Ammon's horn (tissue), 1 donor: ENCODE measurements around the gene OSBPL7.
"Not testable (repeated sequence)": the region's sequence is repeated elsewhere in the genome, so short reads cannot be mapped to it uniquely, and the experiment has no call there.

ENCODE experiments used
- DNase-seq: peaks from one replicate; pipeline ENCODE4 v3.0.0-alpha.2; 2016; ENCODE audit warnings: low spot score

The OSBPL7 gene

GRCh38 chr17:47806026-47806912, 15.3 kb downstream of the OSBPL7 start:
- no peak for DNase-seq

- no peak for DNase-seq
These were observed 17.1 kb downstream of the OSBPL7 start for GRCh38 chr17:47804461-47804860.

- DNase-seq, result no peak
These were observed 17.8 kb downstream of the OSBPL7 start for GRCh38 chr17:47803751-47804150.

- peak; percentile 1 for DNase-seq
These were observed 18.4 kb downstream of the OSBPL7 start for GRCh38 chr17:47803201-47803600.

GRCh38 chr17:47802341-47803022, 19.1 kb downstream of the OSBPL7 start:
- peak; percentile 51 for DNase-seq

GRCh38 chr17:47801906-47802305, 19.7 kb downstream of the OSBPL7 start:
- no peak for DNase-seq

- DNase-seq, result no peak
These were observed 20.3 kb downstream of the OSBPL7 start for GRCh38 chr17:47801176-47801765.

- DNase-seq, result no peak
These were observed 20.9 kb downstream of the OSBPL7 start for GRCh38 chr17:47800686-47801085.

GRCh38 chr17:47797797-47798196, 23.8 kb downstream of the OSBPL7 start:
- no peak for DNase-seq

- DNase-seq, result no peak
These were observed 28.6 kb downstream of the OSBPL7 start for GRCh38 chr17:47792979-47793378.

GRCh38 chr17:47792457-47792856, 29.1 kb downstream of the OSBPL7 start:
- DNase-seq, result no peak

- DNase-seq, result no peak
These were observed 30.6 kb downstream of the OSBPL7 start for GRCh38 chr17:47791025-47791424.

GRCh38 chr17:47789611-47790561, 31.7 kb downstream of the OSBPL7 start:
- DNase-seq, result peak; percentile 48

- no peak for DNase-seq
These were observed 36.0 kb downstream of the OSBPL7 start for GRCh38 chr17:47785538-47786123.

- no peak for DNase-seq
These were observed 40.2 kb downstream of the OSBPL7 start for GRCh38 chr17:47781397-47781796.

- DNase-seq, result no peak
These were observed 43.4 kb downstream of the OSBPL7 start for GRCh38 chr17:47778184-47778635.

- peak; percentile 21 for DNase-seq
These were observed 45.0 kb downstream of the OSBPL7 start for GRCh38 chr17:47776330-47777197.

GRCh38 chr17:47774987-47775580, 46.5 kb downstream of the OSBPL7 start:
- no peak for DNase-seq

GRCh38 chr17:47774331-47774730, 47.3 kb downstream of the OSBPL7 start:
- DNase-seq, result no peak

GRCh38 chr17:47773649-47774048, 47.9 kb downstream of the OSBPL7 start:
- DNase-seq, result not testable (repeated sequence)
